Naive B cell (primary cell): ENCODE measurements around the gene PTK6. TPM values are rescaled to one million over a fixed set of nuclear protein-coding genes. Genes with fewer than 3 reads are reported as not detected.

Experiments
- ATAC-seq, 2 donors: fragments of 150-1000 bp; cut with Tn5 transposase; 2 replicates each; pipeline ENCODE4 v1.10.0; 2021; ENCODE audit warnings: low read depth in 2 of 2, mild to moderate bottlenecking in 2 of 2, moderate library complexity in 2 of 2
- DNase-seq: peaks from one replicate; pipeline ENCODE4 v3.0.0; 2022
- H3K27ac Mint-ChIP-seq, 6 donors: one replicate each; pipeline ENCODE4 v1.8.0; 2020 to 2022; ENCODE audit warnings: mild to moderate bottlenecking in 6 of 6, mixed read lengths in 6 of 6, moderate library complexity in 5 of 6, inconsistent platforms in 2 of 6
- H3K27me3 Mint-ChIP-seq, 3 donors: one replicate each; pipeline ENCODE4 v1.8.0; 2021 to 2022; ENCODE audit warnings: mixed read lengths in 3 of 3, mild to moderate bottlenecking in 1 of 3
- H3K36me3 Mint-ChIP-seq, 2 donors: one replicate each; pipeline ENCODE4 v1.8.0; 2020 to 2022; ENCODE audit warnings: mixed read lengths in 2 of 2, inconsistent platforms in 1 of 2, mild to moderate bottlenecking in 1 of 2
- H3K4me1 Mint-ChIP-seq, 3 donors: one replicate each; pipeline ENCODE4 v1.8.0; 2020 to 2022; ENCODE audit warnings: mixed read lengths in 3 of 3, inconsistent platforms in 1 of 3, mild to moderate bottlenecking in 1 of 3, moderate library complexity in 1 of 3
- H3K4me3 Mint-ChIP-seq, 8 donors: one replicate each; pipeline ENCODE4 v1.8.0; 2020 to 2022; ENCODE audit warnings: mild to moderate bottlenecking in 8 of 8, mixed read lengths in 8 of 8, moderate library complexity in 8 of 8, inconsistent platforms in 2 of 8
- H3K9me3 Mint-ChIP-seq, 7 donors: one replicate each; pipeline ENCODE4 v1.8.0; 2020 to 2022; ENCODE audit warnings: mixed read lengths in 7 of 7, mild to moderate bottlenecking in 5 of 7, inconsistent platforms in 2 of 7, moderate library complexity in 1 of 7
- polyA plus RNA-seq, 6 donors: library from polyadenylated mRNA; unstranded; fragments of 300-500 nt; fragmentation: Illumina TruSeq; gene quantifications; one replicate each; pipeline ENCODE4 v1.2.3, GENCODE V29; 2021; ENCODE audit warnings: low read depth in 6 of 6

Gene PTK6
- polyA plus RNA-seq, 6 donors from 2014 or later, result 0.10 to 1.3 (median 0.51) TPM

- H3K4me3 Mint-ChIP-seq, result no peak overlapping the region
- peaks cover 13 to 80% (median 59%) of the 10 kb centered on the region in 3 donors for H3K27me3 Mint-ChIP-seq
- peak overlapping the region in 1 of 6 donors; percentile 67 for H3K27ac Mint-ChIP-seq
- peaks cover 6 to 11% (median 8%) of the 10 kb centered on the region in 3 donors for H3K4me1 Mint-ChIP-seq
- ATAC-seq, result no peak
- peaks cover 0 to 2% (median 0%) of the 10 kb centered on the region in 7 donors for H3K9me3 Mint-ChIP-seq
- no peak for DNase-seq
- no peaks in the 10 kb centered on the region for H3K36me3 Mint-ChIP-seq
Measured at GRCh38 chr20:63478346-63479302, 58.6 kb downstream of the PTK6 start.

Other genes starting within 250 kb of the PTK6 start
- gene COL20A1, start 244.2 kb downstream of the PTK6 start, polyA plus RNA-seq, result not detected
- not detected for gene CHRNA4, start 176.0 kb downstream of the PTK6 start, polyA plus RNA-seq
- 1 to 10 TPM in 1 of 6 donors, under 1 TPM in 1, not detected in 4; 0.54 to 1.1 TPM for gene KCNQ2, start 64.7 kb downstream of the PTK6 start, polyA plus RNA-seq
- 1 to 10 TPM in 1 of 6 donors, under 1 TPM in 3, not detected in 2; 0.12 to 1.4 (median 0.28) TPM for gene EEF1A2, start 38.3 kb downstream of the PTK6 start, polyA plus RNA-seq
- 100 to 1,000 TPM in 1 of 6 donors, 10 to 100 TPM in 5; 40.2 to 132 (median 67.5) TPM for gene PPDPF, start 16.6 kb downstream of the PTK6 start, polyA plus RNA-seq
- not detected for gene SRMS, start 10.4 kb upstream of the PTK6 start, polyA plus RNA-seq
- gene FNDC11, start 16.8 kb upstream of the PTK6 start, polyA plus RNA-seq, result 1 to 10 TPM in 5 of 6 donors, under 1 TPM in 1; 0.08 to 5.2 (median 1.8) TPM
- gene HELZ2, start 36.9 kb upstream of the PTK6 start, polyA plus RNA-seq, result 10 to 100 TPM in 3 of 6 donors, 1 to 10 TPM in 3; 2.5 to 11.6 (median 9.3) TPM
- gene GMEB2, start 89.7 kb upstream of the PTK6 start, polyA plus RNA-seq, result 10 to 100 TPM in 1 of 6 donors, 1 to 10 TPM in 5; 3.1 to 16.0 (median 8.6) TPM
- 1 to 10 TPM; 1.2 to 4.2 (median 2.5) TPM for gene STMN3, start 116.0 kb upstream of the PTK6 start, polyA plus RNA-seq
- 1 to 10 TPM in 5 of 6 donors, not detected in 1; 1.5 to 6.5 (median 3.0) TPM for gene RTEL1, start 120.9 kb upstream of the PTK6 start, polyA plus RNA-seq
- gene TNFRSF6B, start 159.3 kb upstream of the PTK6 start, polyA plus RNA-seq, result not detected
- gene ARFRP1, start 170.6 kb upstream of the PTK6 start, polyA plus RNA-seq, result 10 to 100 TPM; 35.6 to 62.9 (median 45.8) TPM
- 10 to 100 TPM; 25.5 to 58.2 (median 28.1) TPM for gene ZGPAT, start 170.7 kb upstream of the PTK6 start, polyA plus RNA-seq
- gene LIME1, start 199.3 kb upstream of the PTK6 start, polyA plus RNA-seq, result 10 to 100 TPM in 1 of 6 donors, 1 to 10 TPM in 5; 4.9 to 19.0 (median 8.8) TPM
- gene SLC2A4RG, start 202.4 kb upstream of the PTK6 start, polyA plus RNA-seq, result 1 to 10 TPM in 3 of 6 donors, under 1 TPM in 2, not detected in 1; 0.36 to 1.4 (median 1.3) TPM